Mesenchymal stem cell (in vitro differentiated cells and primary cell): ENCODE data around the gene ADAM11.
"Not testable (repeated sequence)": the region's sequence is repeated elsewhere in the genome, so short reads cannot be mapped to it uniquely, and the experiment has no call there.

Source experiments
- DNase-seq: peaks from one replicate; pipeline ENCODE4 v3.0.0-alpha.2; 2013
- H2AFZ ChIP-seq: one replicate; pipeline ENCODE4 v1.6.1; 2013; ENCODE audit warnings: low read depth, mild to moderate bottlenecking, control low read depth, inconsistent platforms, low read length, moderate library complexity
- H2AK5ac ChIP-seq: 2 replicates; pipeline ENCODE4 v1.6.1; 2013; ENCODE audit warnings: low read length, moderate library complexity, mild to moderate bottlenecking, inconsistent platforms; ENCODE audit not compliant: severe bottlenecking
- H2BK120ac ChIP-seq: one replicate; pipeline ENCODE4 v1.6.1; 2013; ENCODE audit warnings: low read depth, mild to moderate bottlenecking, inconsistent platforms, low read length, moderate library complexity
- H2BK12ac ChIP-seq, 2 experiments: one replicate each; pipeline ENCODE4 v1.6.1; 2013; ENCODE audit warnings: inconsistent platforms in 2 of 2, low read length in 2 of 2, mild to moderate bottlenecking in 2 of 2, moderate library complexity in 2 of 2, control low read depth in 1 of 2
- H2BK15ac ChIP-seq: one replicate; pipeline ENCODE4 v1.6.1; 2013; ENCODE audit warnings: mild to moderate bottlenecking, low read depth, inconsistent platforms; ENCODE audit not compliant: poor library complexity, severe bottlenecking
- H2BK5ac ChIP-seq: 2 replicates; pipeline ENCODE4 v1.6.1; 2013; ENCODE audit warnings: low read depth, mild to moderate bottlenecking, low read length, control low read depth, inconsistent platforms; ENCODE audit not compliant: poor library complexity, severe bottlenecking
- H3K14ac ChIP-seq, 2 experiments: one replicate each; pipeline ENCODE4 v1.6.1; 2013; ENCODE audit warnings: inconsistent platforms in 2 of 2, low read length in 2 of 2, control low read depth in 1 of 2, mild to moderate bottlenecking in 1 of 2, moderate library complexity in 1 of 2
- H3K18ac ChIP-seq, 2 experiments: one replicate each; pipeline ENCODE4 v1.6.1; 2013; ENCODE audit warnings: inconsistent platforms in 2 of 2, low read length in 2 of 2, control low read depth in 1 of 2, low read depth in 1 of 2, mild to moderate bottlenecking in 1 of 2
- H3K23ac ChIP-seq, 2 experiments: one replicate each; pipeline ENCODE4 v1.6.1; 2013; ENCODE audit warnings: inconsistent platforms in 2 of 2, low read length in 2 of 2, mild to moderate bottlenecking in 2 of 2, moderate library complexity in 2 of 2, control low read depth in 1 of 2
- H3K27ac ChIP-seq: 2 replicates; pipeline ENCODE4 v1.5.1; 2013; ENCODE audit warnings: mild to moderate bottlenecking, moderate library complexity, low read length, control low read depth, inconsistent platforms; ENCODE audit not compliant: poor library complexity, severe bottlenecking
- H3K27me3 ChIP-seq, 2 experiments: 2 replicates each; pipeline versions ENCODE4 v1.6.1 to v1.7.0; 2013; ENCODE audit warnings: low read length in 2 of 2, mild to moderate bottlenecking in 2 of 2, moderate library complexity in 2 of 2, control low read depth in 1 of 2, inconsistent platforms in 1 of 2; ENCODE audit not compliant: control insufficient read depth in 1 of 2, insufficient read depth in 1 of 2
- H3K36me3 ChIP-seq, 2 experiments: 2 replicates each; pipeline versions ENCODE4 v1.6.1 to v1.7.0; 2013; ENCODE audit warnings: low read length in 2 of 2, control low read depth in 1 of 2, inconsistent platforms in 1 of 2, low read depth in 1 of 2, mild to moderate bottlenecking in 1 of 2; ENCODE audit not compliant: insufficient read depth in 2 of 2, control insufficient read depth in 1 of 2
- H3K4ac ChIP-seq, 2 experiments: one replicate each; pipeline ENCODE4 v1.6.1; 2013; ENCODE audit warnings: inconsistent platforms in 2 of 2, low read length in 2 of 2, mild to moderate bottlenecking in 2 of 2, moderate library complexity in 2 of 2, control low read depth in 1 of 2, low read depth in 1 of 2
- H3K4me1 ChIP-seq: 2 replicates; pipeline ENCODE4 v1.6.1; 2013; ENCODE audit warnings: low read depth, low read length, control low read depth; ENCODE audit not compliant: control insufficient read depth, insufficient read depth
- H3K4me2 ChIP-seq: 2 replicates; pipeline ENCODE4 v1.6.1; 2013; ENCODE audit warnings: low read length, mild to moderate bottlenecking, inconsistent platforms; ENCODE audit not compliant: poor library complexity, severe bottlenecking
- H3K4me3 ChIP-seq, 2 experiments: 2 replicates each; pipeline versions ENCODE4 v1.5.1 to v1.7.0; 2013; ENCODE audit warnings: low read length in 2 of 2, mild to moderate bottlenecking in 2 of 2, control low read depth in 1 of 2, low read depth in 1 of 2; ENCODE audit not compliant: insufficient read depth in 1 of 2
- H3K79me1 ChIP-seq: replicated peaks from 2 replicates; pipeline ENCODE4 v1.6.1; 2013; ENCODE audit warnings: mild to moderate bottlenecking, control low read depth, low read length, inconsistent platforms; ENCODE audit not compliant: poor library complexity, severe bottlenecking
- H3K9ac ChIP-seq: 2 replicates; pipeline ENCODE4 v1.7.0; 2013; ENCODE audit warnings: mild to moderate bottlenecking, low read length, moderate library complexity
- H3K9me3 ChIP-seq: 2 replicates; pipeline ENCODE4 v1.7.0; 2013; ENCODE audit warnings: mild to moderate bottlenecking, low read length; ENCODE audit not compliant: control insufficient read depth
- H4K8ac ChIP-seq: one replicate; pipeline ENCODE4 v1.6.1; 2013; ENCODE audit warnings: inconsistent platforms, mild to moderate bottlenecking, low read length, moderate library complexity
- H4K91ac ChIP-seq: one replicate; pipeline ENCODE4 v1.6.1; 2013; ENCODE audit warnings: mild to moderate bottlenecking, low read length, inconsistent platforms
- WGBS: methylation state at CpG from one replicate; pipeline ENCODE4 v1.1.7; 2013; ENCODE audit warnings: mixed read lengths; 5-methylcytosine and 5-hydroxymethylcytosine counted together

ADAM11 gene

DNA sequence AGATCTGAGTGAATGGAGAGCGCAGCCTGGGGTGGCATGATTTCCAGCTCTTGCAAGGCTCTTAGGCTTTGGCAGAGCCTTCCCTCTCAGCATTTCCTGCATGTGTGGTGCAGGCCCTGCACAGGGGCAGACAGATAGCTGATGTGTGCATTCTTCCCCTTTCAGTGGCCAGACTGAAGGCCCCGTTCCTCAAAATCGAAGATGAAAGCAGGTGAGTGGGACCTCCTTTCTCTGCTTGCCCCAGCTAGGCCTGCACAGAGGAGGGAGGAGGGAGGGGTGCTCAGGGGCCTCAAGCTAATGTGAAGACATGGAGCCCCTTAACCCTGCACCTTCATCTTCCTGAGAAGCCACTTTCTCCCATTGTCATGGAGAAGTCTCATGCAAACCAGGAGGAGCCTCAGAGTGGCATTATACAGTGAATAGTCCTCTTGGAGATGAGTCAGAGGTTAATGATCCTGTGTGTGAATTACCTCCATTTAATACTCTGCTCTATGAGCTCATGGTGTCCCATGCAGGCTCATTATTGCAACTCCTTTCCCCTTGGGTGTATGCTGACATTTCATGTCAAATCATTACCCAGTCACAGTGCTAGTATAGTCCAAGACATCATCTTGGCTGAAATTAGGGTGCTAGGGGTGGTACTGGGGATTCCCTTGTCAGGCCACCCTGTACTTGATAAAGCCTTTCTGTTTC, 20.4 kb upstream of the ADAM11 start:
- H3K4me2 ChIP-seq: no peak overlapping the region
- H3K79me1 ChIP-seq: no peaks in the 10 kb centered on the region
- no peak overlapping the region for H2BK15ac ChIP-seq
- no peaks in the 10 kb centered on the region for H3K27me3 ChIP-seq
- no peaks in the 10 kb centered on the region for H3K9me3 ChIP-seq
- peaks cover 3 to 7% of the 10 kb centered on the region in 2 experiments for H3K36me3 ChIP-seq
- H2BK12ac ChIP-seq: no peak overlapping the region
- H3K14ac ChIP-seq: no peak overlapping the region
- H4K8ac ChIP-seq: no peak overlapping the region
- no peak overlapping the region for H3K4me3 ChIP-seq
- no peak overlapping the region for H3K4ac ChIP-seq
- peak overlapping the region; percentile 32 for H2AK5ac ChIP-seq
- no peak overlapping the region for H3K23ac ChIP-seq
- DNase-seq: peak; percentile 24
- H3K4me1 ChIP-seq: peaks cover 8% of the 10 kb centered on the region
- H3K18ac ChIP-seq: no peak overlapping the region
- 94% methylated on average over 3 of the region's 3 CpGs for WGBS
- H3K9ac ChIP-seq: no peak overlapping the region
- no peak overlapping the region for H4K91ac ChIP-seq
- H2BK120ac ChIP-seq: no peak overlapping the region
- no peak overlapping the region for H2AFZ ChIP-seq
- H2BK5ac ChIP-seq: no peak overlapping the region
- H3K27ac ChIP-seq: no peak overlapping the region

- no peak overlapping the region for H3K4me3 ChIP-seq
- no peak overlapping the region for H2BK5ac ChIP-seq
- no peak overlapping the region for H2BK12ac ChIP-seq
- H4K8ac ChIP-seq: no peak overlapping the region
- no peaks in the 10 kb centered on the region for H3K9me3 ChIP-seq
- H3K79me1 ChIP-seq: no peaks in the 10 kb centered on the region
- H3K9ac ChIP-seq: no peak overlapping the region
- no peak overlapping the region for H2BK120ac ChIP-seq
- no peak for DNase-seq
- H3K23ac ChIP-seq: no peak overlapping the region
- H3K18ac ChIP-seq: no peak overlapping the region
- H3K27me3 ChIP-seq: no peaks in the 10 kb centered on the region
- H4K91ac ChIP-seq: no peak overlapping the region
- H3K4me1 ChIP-seq: peaks cover 8% of the 10 kb centered on the region
- peaks cover 0 to 3% of the 10 kb centered on the region in 2 experiments for H3K36me3 ChIP-seq
- H3K4me2 ChIP-seq: no peak overlapping the region
- no peak overlapping the region for H2AFZ ChIP-seq
- H3K27ac ChIP-seq: no peak overlapping the region
- no peak overlapping the region for H3K14ac ChIP-seq
- H3K4ac ChIP-seq: no peak overlapping the region
- no peak overlapping the region for H2BK15ac ChIP-seq
- WGBS: over 99% methylated on average over 8 of the region's 8 CpGs
- H2AK5ac ChIP-seq: no peak overlapping the region
These were observed 17.5 kb upstream of the ADAM11 start for GRCh38 chr17:44741316-44741715.

- Histone ChIP-seq H3K18ac (no peak overlapping the region), H3K14ac (no peak overlapping the region), H3K4me2 (no peak overlapping the region), H3K9me3 (no peaks in the 10 kb centered on the region), H2BK5ac (no peak overlapping the region), H4K8ac (no peak overlapping the region), H3K4me1 (peaks cover 12% of the 10 kb centered on the region), H3K23ac (no peak overlapping the region), H2BK12ac (no peak overlapping the region), H2AK5ac (no peak overlapping the region), H3K4me3 (no peak overlapping the region), H2BK120ac (no peak overlapping the region), H3K9ac (no peak overlapping the region), H3K27me3 (no peaks in the 10 kb centered on the region), H2BK15ac (no peak overlapping the region), H3K27ac (no peak overlapping the region), H3K4ac (no peak overlapping the region), H3K79me1 (no peaks in the 10 kb centered on the region), H4K91ac (no peak overlapping the region), H2AFZ (no peak overlapping the region), H3K36me3 (peaks cover 3 to 26% of the 10 kb centered on the region in 2 experiments)
- 83% methylated on average over 1 of the region's 1 CpG for WGBS
- DNase-seq: no peak
These were observed 13.5 kb upstream of the ADAM11 start for GRCh38 chr17:44745301-44745700.

DNA sequence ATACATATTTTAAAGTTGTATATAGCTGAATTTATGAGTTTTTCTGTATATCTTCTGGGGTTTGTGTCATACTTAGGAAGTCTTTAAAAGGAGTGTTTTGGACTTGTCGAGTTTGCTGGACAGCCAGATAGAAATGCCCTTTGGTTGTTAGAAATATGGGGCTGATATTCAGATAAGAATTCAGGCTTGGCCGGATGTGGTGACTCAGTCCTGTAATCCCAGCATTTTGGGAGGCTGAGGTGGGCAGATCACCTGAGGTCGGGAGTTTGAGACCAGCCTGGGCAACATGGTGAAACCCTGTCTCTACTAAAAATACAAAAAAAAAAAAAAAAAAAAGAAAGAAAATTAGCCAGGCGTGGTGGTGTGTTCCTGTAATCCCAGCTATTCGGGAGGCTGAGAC, 13.1 kb upstream of the ADAM11 start:
- H3K14ac ChIP-seq, H4K91ac ChIP-seq, H3K23ac ChIP-seq, H2BK120ac ChIP-seq, H3K27me3 ChIP-seq, H3K4me3 ChIP-seq, H2AFZ ChIP-seq, H3K27ac ChIP-seq, H2BK15ac ChIP-seq, H3K4ac ChIP-seq, DNase-seq, H3K18ac ChIP-seq, H3K4me2 ChIP-seq, H4K8ac ChIP-seq, H3K9ac ChIP-seq, H2BK12ac ChIP-seq, H2BK5ac ChIP-seq, H2AK5ac ChIP-seq, H3K79me1 ChIP-seq, H3K9me3 ChIP-seq: not testable (repeated sequence)
- WGBS: 98% methylated on average over 4 of the region's 5 CpGs
- H3K4me1 ChIP-seq: peaks cover 12% of the 10 kb centered on the region
- peaks cover 3 to 30% of the 10 kb centered on the region in 2 experiments for H3K36me3 ChIP-seq
